ENCODE measurements around the gene LIX1L. TPM values are rescaled to one million over a fixed set of nuclear protein-coding genes. Genes with fewer than 3 reads are reported as not detected.

Gene LIX1L
- total and polyA plus RNA-seq, 10 donors, result 11.0 to 52.9 (median 36.3) TPM

GRCh38 chr1:145895471-145895870, 62.3 kb downstream of the LIX1L start:
- no peaks in the 10 kb centered on the region for H3K9me3 ChIP-seq
- 93 to 100% (median 100%) methylated on average over 1 of the region's 1 CpG for WGBS, 5 donors
- H3K36me3 ChIP-seq, result peaks cover 0 to under 1% (median 0%) of the 10 kb centered on the region in 6 donors
- H3K27ac ChIP-seq, result no peak overlapping the region
- H3K4me1 ChIP-seq, result peaks cover 0 to 24% (median 15%) of the 10 kb centered on the region in 6 donors
- TF ChIP-seq POLR2A (IDR thresholded peaks at IDR 0.05) (no peak), POLR2AphosphoS5 (IDR thresholded peaks at IDR 0.05) (no peak), CTCF (IDR thresholded peaks at IDR 0.05 in 8 of 11, conservative IDR thresholded peaks at IDR 0.05 in 3 of 11) (no peak)
- no peak overlapping the region for H3K4me3 ChIP-seq
- no peak for DNase-seq
- intact Hi-C loops (cut with DNase I; ENCODE audit: low total_unique reads), result no loop called here
- no peaks in the 10 kb centered on the region for H3K27me3 ChIP-seq (replicated peaks in 1 of 7)

- DNase-seq, result no peak
- TF ChIP-seq POLR2A (IDR thresholded peaks at IDR 0.05) (no peak), POLR2AphosphoS5 (IDR thresholded peaks at IDR 0.05) (no peak), CTCF (IDR thresholded peaks at IDR 0.05 in 8 of 11, conservative IDR thresholded peaks at IDR 0.05 in 3 of 11) (no peak)
- intact Hi-C loops (cut with DNase I; ENCODE audit: low total_unique reads), result loop anchor here (5.0 kb wide), 1 partner anchor 119 kb away; no protein-coding TSS in a partner anchor
- H3K9me3 ChIP-seq, result no peaks in the 10 kb centered on the region
- H3K27me3 ChIP-seq (replicated peaks in 1 of 7), result no peaks in the 10 kb centered on the region
- peak overlapping the region in 4 of 8 donors; percentile 70 to 80 (median 77) for H3K27ac ChIP-seq
- H3K36me3 ChIP-seq, result no peaks in the 10 kb centered on the region
- peaks cover 0 to 24% (median 15%) of the 10 kb centered on the region in 6 donors for H3K4me1 ChIP-seq
- no peak overlapping the region for H3K4me3 ChIP-seq
- 85 to 96% (median 92%) methylated on average over 7 of the region's 7 CpGs for WGBS, 5 donors
Observed at GRCh38 chr1:145893306-145894055, 64.3 kb downstream of the LIX1L start.

- Histone ChIP-seq H3K27ac (peak overlapping the region; percentile 44 to 80 (median 72)), H3K36me3 (no peaks in the 10 kb centered on the region), H3K27me3 (replicated peaks in 1 of 7) (no peaks in the 10 kb centered on the region), H3K4me3 (no peak overlapping the region), H3K4me1 (peaks cover 0 to 24% (median 15%) of the 10 kb centered on the region in 6 donors), H3K9me3 (no peaks in the 10 kb centered on the region)
- no peak for DNase-seq
- TF ChIP-seq POLR2AphosphoS5 (IDR thresholded peaks at IDR 0.05) (no peak), CTCF (IDR thresholded peaks at IDR 0.05 in 8 of 11, conservative IDR thresholded peaks at IDR 0.05 in 3 of 11) (no peak), POLR2A (IDR thresholded peaks at IDR 0.05) (no peak)
- intact Hi-C loops (cut with DNase I; ENCODE audit: low total_unique reads), result loop anchor here (5.0 kb wide), 1 partner anchor 120 kb away; no protein-coding TSS in a partner anchor
- 64 to 81% (median 73%) methylated on average over 3 of the region's 3 CpGs for WGBS, 5 donors
Observed at GRCh38 chr1:145892486-145893087, 65.2 kb downstream of the LIX1L start.

Measured in spleen (tissue), 11 donors.